Naive thymus-derived CD8-positive, alpha-beta T cell (primary cell): ENCODE measurements around the gene DOCK3. TPM values are rescaled to one million over a fixed set of nuclear protein-coding genes. Genes with fewer than 3 reads are reported as not detected.

Source experiments
- ATAC-seq, 2 donors: fragments of 150-1000 bp; cut with Tn5 transposase in 1 of 2; sonication (Bioruptor Pico), chemical (Tn5 transposase) in 1 of 2; 1 replicate in 1 of 2; 2 replicates in 1 of 2; pipeline ENCODE4 v1.10.0; 2021; ENCODE audit warnings: mild to moderate bottlenecking in 2 of 2, moderate library complexity in 2 of 2
- POLR2A ChIA-PET: fragments of 350-600 bp; sonication (Branson Sonifier 250); formaldehyde crosslinking; loops from one replicate; lab custom pipeline; 2021; ENCODE audit warnings: antibody characterized with exemption; lab: Charles Lee
- DNase-seq, 10 donors: peaks; one replicate each; pipeline versions ENCODE4 v3.0.0 to v3.0.0-alpha.2; 2020 to 2022
- H3K27ac Mint-ChIP-seq, 10 donors: one replicate each; pipeline ENCODE4 v1.8.0; 2020 to 2022; ENCODE audit warnings: mild to moderate bottlenecking in 10 of 10, mixed read lengths in 10 of 10, moderate library complexity in 4 of 10, inconsistent platforms in 1 of 10
- H3K27me3 Mint-ChIP-seq, 5 donors: one replicate each; pipeline ENCODE4 v1.8.0; 2021 to 2022; ENCODE audit warnings: mixed read lengths in 5 of 5
- H3K36me3 Mint-ChIP-seq, 3 donors: one replicate each; pipeline ENCODE4 v1.8.0; 2020 to 2022; ENCODE audit warnings: mixed read lengths in 3 of 3, mild to moderate bottlenecking in 2 of 3, inconsistent platforms in 1 of 3
- H3K4me1 Mint-ChIP-seq, 4 donors: one replicate each; pipeline ENCODE4 v1.8.0; 2021 to 2022; ENCODE audit warnings: mixed read lengths in 4 of 4
- H3K4me3 Mint-ChIP-seq, 10 donors: one replicate each; pipeline ENCODE4 v1.8.0; 2020 to 2022; ENCODE audit warnings: mild to moderate bottlenecking in 10 of 10, mixed read lengths in 10 of 10, moderate library complexity in 6 of 10, inconsistent platforms in 1 of 10
- H3K9me3 Mint-ChIP-seq, 9 donors: one replicate each; pipeline ENCODE4 v1.8.0; 2020 to 2022; ENCODE audit warnings: mixed read lengths in 9 of 9, mild to moderate bottlenecking in 3 of 9, inconsistent platforms in 1 of 9, moderate library complexity in 1 of 9
- polyA plus RNA-seq, 3 donors: library from polyadenylated mRNA; unstranded; fragments of 300-500 nt; fragmentation: Illumina TruSeq; gene quantifications; one replicate each; pipeline ENCODE4 v1.2.3, GENCODE V29; 2021
- total RNA-seq, 8 experiments: library from RNA in 2 of 8; stranded (reverse) in 2 of 8; gene quantifications; one replicate each; pipeline ENCODE4 v1.2.3 and lab custom pipeline; 2021 to 2026

Gene DOCK3
- total and polyA plus RNA-seq, 5 experiments from 2014 or later = 0.14 to 1.9 (median 0.63) TPM

- H3K9me3 Mint-ChIP-seq = no peaks in the 10 kb centered on the region
- peaks cover 0 to 2% (median 0%) of the 10 kb centered on the region in 5 donors for H3K27me3 Mint-ChIP-seq
- POLR2A ChIA-PET = interaction anchor here (0.8 to 0.9 kb wide), 2 partner anchors 9 to 1029 kb away, joined by 3 read pairs; no protein-coding TSS in a partner anchor
- DNase-seq (peak in 1 of 10 donors; percentile 8), ATAC-seq (no peak)
- peak overlapping the region in 1 of 10 donors; percentile 46 for H3K27ac Mint-ChIP-seq
- no peak overlapping the region for H3K4me3 Mint-ChIP-seq
- H3K4me1 Mint-ChIP-seq = peaks cover 9 to 19% (median 11%) of the 10 kb centered on the region in 4 donors
- H3K36me3 Mint-ChIP-seq = no peaks in the 10 kb centered on the region
These were observed 703.3 kb downstream of the DOCK3 start for GRCh38 chr3:51378065-51378464.

GRCh38 chr3:51378726-51379125 lies 704.0 kb downstream of the DOCK3 start:
- Mint-ChIP-seq H3K9me3 (no peaks in the 10 kb centered on the region), H3K4me1 (peaks cover 9 to 24% (median 17%) of the 10 kb centered on the region in 4 donors), H3K36me3 (no peaks in the 10 kb centered on the region), H3K4me3 (no peak overlapping the region), H3K27me3 (peaks cover 0 to 1% (median 0%) of the 10 kb centered on the region in 5 donors), H3K27ac (peak overlapping the region in 6 of 10 donors; percentile 7 to 87 (median 57))
- ATAC-seq (no peak), DNase-seq (peak in 1 of 10 donors; percentile 43)
- POLR2A ChIA-PET = no interaction called here

GRCh38 chr3:51379301-51379700 lies 704.6 kb downstream of the DOCK3 start:
- Mint-ChIP-seq H3K27ac (peak overlapping the region in 8 of 10 donors; percentile 38 to 87 (median 54)), H3K4me1 (peaks cover 9 to 29% (median 22%) of the 10 kb centered on the region in 4 donors)

GRCh38 chr3:51379746-51380455 lies 705.2 kb downstream of the DOCK3 start:
- DNase-seq (peak in 1 of 10 donors; percentile 56), ATAC-seq (no peak)
- no peaks in the 10 kb centered on the region for H3K9me3 Mint-ChIP-seq
- peak overlapping the region in 3 of 10 donors; percentile 25 to 87 (median 79) for H3K27ac Mint-ChIP-seq
- H3K4me1 Mint-ChIP-seq = peaks cover 11 to 29% (median 25%) of the 10 kb centered on the region in 4 donors
- POLR2A ChIA-PET = interaction anchor here (0.6 kb wide), 1 partner anchor 1541 kb away, joined by 3 read pairs; no protein-coding TSS in a partner anchor
- peak overlapping the region in 1 of 10 donors; percentile 28 for H3K4me3 Mint-ChIP-seq
- H3K27me3 Mint-ChIP-seq = no peaks in the 10 kb centered on the region
- no peaks in the 10 kb centered on the region for H3K36me3 Mint-ChIP-seq

More at GRCh38 chr3:51379301-51379700, 704.6 kb downstream of the DOCK3 start:
- DNase-seq (peak in 1 of 10 donors; percentile 51), ATAC-seq (peak in 1 of 2 donors; percentile 42)
- POLR2A ChIA-PET = interaction anchor here (0.6 kb wide), 1 partner anchor 1540 kb away, joined by 3 read pairs; no protein-coding TSS in a partner anchor
- H3K27me3 Mint-ChIP-seq = no peaks in the 10 kb centered on the region
- H3K36me3 Mint-ChIP-seq = no peaks in the 10 kb centered on the region
- H3K9me3 Mint-ChIP-seq = no peaks in the 10 kb centered on the region
- peak overlapping the region in 4 of 10 donors; percentile 28 to 41 (median 33) for H3K4me3 Mint-ChIP-seq

- Mint-ChIP-seq H3K4me1 (peaks cover 14 to 35% (median 31%) of the 10 kb centered on the region in 4 donors), H3K4me3 (no peak overlapping the region), H3K27me3 (no peaks in the 10 kb centered on the region), H3K9me3 (no peaks in the 10 kb centered on the region), H3K27ac (peak overlapping the region in 2 of 10 donors; percentile 37 to 57), H3K36me3 (no peaks in the 10 kb centered on the region)
- ATAC-seq = no peak
- peak in 1 of 10 donors; percentile 54 for DNase-seq
- POLR2A ChIA-PET = interaction anchor here (1.1 kb wide), 1 partner anchor 119 kb away, joined by 3 read pairs; no protein-coding TSS in a partner anchor
These were observed 706.0 kb downstream of the DOCK3 start for GRCh38 chr3:51380601-51381332.

GRCh38 chr3:51381333-51381705 lies 706.6 kb downstream of the DOCK3 start:
- POLR2A ChIA-PET = interaction anchor here (1.1 kb wide), 1 partner anchor 118 kb away, joined by 3 read pairs; no protein-coding TSS in a partner anchor
- Mint-ChIP-seq H3K4me3 (no peak overlapping the region), H3K27ac (peak overlapping the region in 1 of 10 donors; percentile 57), H3K9me3 (no peaks in the 10 kb centered on the region), H3K36me3 (peaks cover 0 to 2% (median 0%) of the 10 kb centered on the region in 3 donors), H3K27me3 (no peaks in the 10 kb centered on the region), H3K4me1 (peaks cover 18 to 40% (median 37%) of the 10 kb centered on the region in 4 donors)
- ATAC-seq (no peak), DNase-seq (no peak)

GRCh38 chr3:51382076-51382745 lies 707.5 kb downstream of the DOCK3 start:
- peak overlapping the region in 6 of 10 donors; percentile 28 to 82 (median 44) for H3K27ac Mint-ChIP-seq
- no peaks in the 10 kb centered on the region for H3K9me3 Mint-ChIP-seq

GRCh38 chr3:51382947-51383578 lies 708.3 kb downstream of the DOCK3 start:
- ATAC-seq (no peak), DNase-seq (peak in 1 of 10 donors; percentile 2)
- Mint-ChIP-seq H3K27me3 (no peaks in the 10 kb centered on the region), H3K36me3 (peaks cover 0 to 11% (median 0%) of the 10 kb centered on the region in 3 donors), H3K9me3 (no peaks in the 10 kb centered on the region), H3K4me1 (peaks cover 24 to 52% (median 51%) of the 10 kb centered on the region in 4 donors), H3K4me3 (peak overlapping the region in 9 of 10 donors; percentile 11 to 99 (median 98)), H3K27ac (peak overlapping the region; percentile 47 to 100 (median 88))
- POLR2A ChIA-PET = interaction anchor here (0.8 to 2.7 kb wide), 2 partner anchors 117 to 760 kb away, joined by 3 to 35 read pairs; partner anchors contain the start of gene DCAF1

More at GRCh38 chr3:51382076-51382745, 707.5 kb downstream of the DOCK3 start:
- H3K4me3 Mint-ChIP-seq = no peak overlapping the region
- POLR2A ChIA-PET = no interaction called here
- no peaks in the 10 kb centered on the region for H3K27me3 Mint-ChIP-seq
- peaks cover 21 to 46% (median 44%) of the 10 kb centered on the region in 4 donors for H3K4me1 Mint-ChIP-seq
- no peak for ATAC-seq
- H3K36me3 Mint-ChIP-seq = peaks cover 0 to 3% (median 0%) of the 10 kb centered on the region in 3 donors
- peak in 1 of 10 donors; percentile 1 for DNase-seq

GRCh38 chr3:51384055-51384725 lies 709.5 kb downstream of the DOCK3 start:
- H3K4me3 Mint-ChIP-seq = peak overlapping the region; percentile 96 to 100 (median 99)
- H3K27ac Mint-ChIP-seq = peak overlapping the region; percentile 97 to 100 (median 99)
- POLR2A ChIA-PET = interaction anchor here (0.8 to 2.7 kb wide), 8 partner anchors 10 to 817 kb away, joined by 3 to 35 read pairs (median 5); partner anchors contain the start of genes C3orf18 and DCAF1
- peaks cover 20 to 52% (median 50%) of the 10 kb centered on the region in 4 donors for H3K4me1 Mint-ChIP-seq
- H3K27me3 Mint-ChIP-seq = no peaks in the 10 kb centered on the region
- DNase-seq (peak in 4 of 10 donors; percentile 14 to 37 (median 20)), ATAC-seq (peak; percentile 2 to 11)
- no peaks in the 10 kb centered on the region for H3K9me3 Mint-ChIP-seq
- H3K36me3 Mint-ChIP-seq = peaks cover 0 to 14% (median 0%) of the 10 kb centered on the region in 3 donors

- no peaks in the 10 kb centered on the region for H3K27me3 Mint-ChIP-seq
- peaks cover 20 to 52% (median 51%) of the 10 kb centered on the region in 4 donors for H3K4me1 Mint-ChIP-seq
- peaks cover 0 to 16% (median 0%) of the 10 kb centered on the region in 3 donors for H3K36me3 Mint-ChIP-seq
- no peaks in the 10 kb centered on the region for H3K9me3 Mint-ChIP-seq
- peak within 1 kb of the TSS; percentile 97 to 100 (median 99) for H3K27ac Mint-ChIP-seq
- peak within 1 kb of the TSS; percentile 96 to 100 (median 99) for H3K4me3 Mint-ChIP-seq
- POLR2A ChIA-PET = interaction anchor here (0.6 to 2.7 kb wide), 19 partner anchors 9 to 1092 kb away, joined by 3 to 35 read pairs (median 4); partner anchors contain the start of genes C3orf18, CISH, DCAF1 and HEMK1
- peak; percentile 95 to 96 for ATAC-seq
- DNase-seq = peak; percentile 92 to 98 (median 97)
These were observed 710.2 kb downstream of the DOCK3 start, which contains the start of gene MANF for GRCh38 chr3:51384726-51385473. Gene MANF, plus strand, starts transcription at chr3:51385291. Its CDS starts 52 bp downstream, at chr3:51385343.
